CD4-positive, alpha-beta T cell treated with Interleukin-17A for 4 hours (primary cell): Measurements from ENCODE around the gene NUP98.
A peak's percentile ranks its signal among the peaks of the same experiment; 100 is the strongest.
"Not testable (repeated sequence)": the region's sequence is repeated elsewhere in the genome, so short reads cannot be mapped to it uniquely, and the experiment has no call there.

Experiments
- DNase-seq: peaks from one replicate; pipeline ENCODE4 v3.0.0-alpha.2; 2020; ENCODE audit warnings: mixed read lengths

NUP98 gene

DNA sequence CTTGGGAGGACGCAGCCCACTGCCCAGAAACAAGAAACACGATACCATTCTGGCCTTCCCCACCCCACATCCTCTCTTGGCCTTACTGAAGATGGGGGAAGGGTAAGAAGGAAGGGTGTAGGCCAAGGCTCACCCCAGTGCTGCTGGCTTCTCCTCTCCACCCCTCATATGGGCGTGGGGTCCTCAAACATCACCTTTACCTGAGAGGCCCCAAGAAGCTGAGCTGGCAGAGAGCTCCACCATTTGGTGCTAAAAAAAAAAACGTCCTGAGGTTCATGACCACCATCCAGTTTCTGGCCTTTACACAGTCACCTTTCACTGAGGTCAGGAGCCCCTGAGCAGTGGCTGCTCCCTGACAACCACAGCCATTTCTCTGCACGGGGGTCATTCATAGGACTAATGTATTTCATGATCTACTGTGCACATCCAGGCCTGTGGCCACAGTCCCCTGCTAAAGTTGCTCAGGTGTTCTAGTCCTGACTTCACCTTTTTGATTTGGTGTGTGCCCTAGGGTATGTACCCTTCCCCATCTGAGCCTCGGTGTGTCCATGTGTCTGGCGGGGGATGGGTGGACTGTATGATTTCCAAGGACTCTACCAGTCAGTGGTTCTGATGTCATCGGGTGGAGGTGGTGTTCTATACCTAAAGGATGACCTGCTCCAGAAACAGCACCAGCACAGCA lies 28.3 kb upstream of the NUP98 start:
- DNase-seq: peak; percentile 19

DNA sequence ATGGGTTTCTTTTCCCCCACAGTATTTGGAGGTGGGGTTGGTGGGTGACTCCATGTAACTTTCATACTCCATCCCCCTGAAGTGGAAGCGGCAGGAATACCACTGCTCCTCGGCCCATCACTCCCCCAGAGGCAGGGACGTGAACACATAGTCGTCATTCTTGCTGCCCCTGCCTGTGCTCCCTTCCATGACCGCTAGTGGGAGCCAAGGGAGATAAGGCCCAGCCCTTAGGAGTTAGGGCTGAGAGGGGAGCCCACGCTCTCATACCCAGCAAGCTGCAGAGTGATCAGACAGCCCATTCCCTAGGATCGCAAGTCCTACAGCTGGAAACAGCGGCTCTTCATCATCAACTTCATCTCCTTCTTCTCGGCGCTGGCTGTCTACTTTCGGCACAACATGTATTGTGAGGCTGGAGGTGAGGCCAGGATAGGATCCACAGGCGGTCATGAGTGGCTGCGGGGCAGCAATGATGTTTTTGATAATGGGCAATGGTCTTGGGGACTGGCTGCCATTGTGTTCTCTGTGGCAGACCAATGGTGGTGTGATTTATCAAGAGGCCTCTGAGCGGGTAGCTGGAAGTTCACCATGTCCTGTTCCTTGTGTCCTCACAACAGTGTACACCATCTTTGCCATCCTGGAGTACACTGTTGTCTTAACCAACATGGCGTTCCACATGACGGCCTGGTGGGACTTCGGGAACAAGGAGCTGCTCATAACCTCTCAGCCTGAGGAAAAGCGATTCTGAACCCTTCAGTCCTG lies 27.5 kb upstream of the NUP98 start:
- DNase-seq: peak; percentile 85

- DNase-seq: no peak
Measured at GRCh38 chr11:3823762-3824506, 26.6 kb upstream of the NUP98 start.

GRCh38 chr11:3823303-3823702 lies 25.9 kb upstream of the NUP98 start:
- DNase-seq: no peak

DNA sequence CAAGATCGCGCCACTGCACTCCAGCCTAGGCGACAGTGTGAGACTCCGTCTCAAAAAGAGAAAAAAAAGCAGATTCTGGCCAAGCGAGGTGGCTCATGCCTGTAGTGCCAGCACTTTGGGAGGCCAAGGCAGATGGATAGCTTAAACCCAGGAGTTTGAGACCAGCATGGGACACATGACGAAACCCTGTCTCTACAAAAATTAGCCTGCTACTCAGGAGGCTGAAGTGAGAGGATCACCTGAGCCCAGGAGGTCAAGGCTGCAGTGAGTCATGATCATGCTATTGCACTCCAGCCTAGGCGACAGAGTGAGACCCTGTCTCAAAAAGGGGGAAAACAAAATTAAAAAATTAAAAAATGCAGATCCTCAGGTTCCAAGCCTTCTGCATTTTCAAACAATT lies 25.0 kb upstream of the NUP98 start:
- no peak for DNase-seq

GRCh38 chr11:3820971-3821370 lies 23.6 kb upstream of the NUP98 start:
- no peak for DNase-seq

DNA sequence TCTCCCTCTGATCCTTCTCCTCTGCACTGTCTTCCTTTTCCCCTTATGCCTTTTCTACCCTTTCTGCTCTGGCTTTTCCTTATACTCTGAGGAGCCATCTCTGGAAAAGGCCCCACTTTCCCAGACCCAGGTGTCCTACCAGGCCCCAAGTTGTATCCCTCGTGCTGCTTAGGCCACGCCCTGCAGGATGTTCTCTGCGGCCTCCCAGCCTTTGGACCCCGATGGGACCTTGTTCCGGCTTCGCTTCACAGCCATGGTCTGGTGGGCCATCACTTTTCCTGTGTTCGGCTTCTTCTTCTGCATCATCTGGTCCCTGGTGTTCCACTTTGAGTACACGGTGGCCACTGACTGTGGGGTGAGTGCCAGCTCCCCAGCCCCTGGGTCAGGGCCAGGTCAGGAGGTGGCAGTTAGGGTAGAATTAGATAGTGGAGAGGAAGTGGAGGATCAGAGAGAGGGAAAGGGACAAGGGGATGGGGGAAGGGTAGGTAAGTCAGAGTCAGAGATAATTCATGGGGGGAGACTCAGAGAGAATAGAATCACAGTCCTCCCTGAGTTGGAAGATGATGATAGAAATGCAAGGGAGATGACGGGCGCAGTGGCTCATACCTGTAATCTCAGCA lies 19.9 kb upstream of the NUP98 start:
- no peak for DNase-seq

GRCh38 chr11:3816673-3817072 lies 19.3 kb upstream of the NUP98 start:
- no peak for DNase-seq

GRCh38 chr11:3815845-3816244 lies 18.5 kb upstream of the NUP98 start:
- no peak for DNase-seq

DNA sequence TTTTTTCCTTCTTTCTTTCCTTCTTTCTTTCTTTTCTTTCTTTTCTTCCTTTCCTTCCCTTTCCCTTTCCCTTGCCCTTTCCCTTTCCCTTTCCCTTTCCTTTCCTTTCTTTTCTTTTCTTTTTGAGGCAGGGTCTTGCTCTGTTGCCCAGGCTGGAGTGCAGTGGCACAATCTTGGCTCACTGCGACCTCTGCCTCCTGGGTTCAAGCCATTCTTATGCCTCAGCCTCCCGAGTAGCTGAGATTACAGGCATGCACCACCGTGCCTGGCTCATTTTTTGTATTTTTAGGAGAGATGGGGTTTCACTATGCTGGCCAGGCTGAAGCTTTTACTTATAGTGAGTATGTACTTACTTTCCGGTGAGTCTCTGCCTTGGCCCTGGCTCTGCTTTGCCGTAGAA lies 17.5 kb upstream of the NUP98 start:
- DNase-seq: not testable (repeated sequence)

GRCh38 chr11:3810951-3811350 lies 13.6 kb upstream of the NUP98 start:
- DNase-seq: no peak

- DNase-seq: no peak
Measured at GRCh38 chr11:3810446-3810845, 13.1 kb upstream of the NUP98 start.

- DNase-seq: no peak
Measured at GRCh38 chr11:3809624-3809928, 12.2 kb upstream of the NUP98 start.

DNA sequence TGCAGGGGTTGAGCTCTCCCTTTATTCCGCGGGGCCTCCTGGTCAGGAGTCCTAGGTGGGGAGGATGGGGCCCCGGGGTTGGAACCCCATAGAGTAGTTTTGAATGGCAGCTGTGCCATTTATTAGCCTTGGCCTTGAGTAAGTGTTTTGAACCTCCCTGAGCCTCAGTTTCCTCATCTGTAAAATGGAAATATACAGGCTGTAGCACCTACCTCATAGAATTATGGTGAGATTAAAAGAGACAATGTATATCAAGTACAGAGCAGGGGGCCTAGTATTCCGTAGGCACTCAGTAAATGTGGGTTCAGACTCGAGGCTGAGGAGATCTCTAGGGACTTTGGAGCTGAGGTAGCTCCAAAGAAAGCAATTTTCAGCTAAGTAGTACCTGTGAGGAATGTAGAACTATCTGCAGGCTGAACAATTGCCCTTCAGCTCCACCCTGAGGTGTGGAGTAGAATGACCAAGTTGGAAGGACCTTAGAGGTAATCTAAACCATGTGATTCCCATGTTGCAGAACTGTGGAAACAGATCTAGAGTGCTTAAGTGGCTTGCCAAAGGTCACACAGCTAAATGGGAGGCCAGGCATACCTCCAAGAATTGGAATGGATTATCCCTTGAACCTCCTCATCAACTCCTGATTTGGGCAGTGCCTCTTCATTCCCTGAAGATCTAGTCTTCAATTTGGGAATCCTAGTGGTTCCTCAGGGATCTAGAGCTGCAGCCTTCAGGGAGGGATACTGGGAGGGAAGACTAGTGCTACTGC lies 11.7 kb upstream of the NUP98 start:
- peak; percentile 57 for DNase-seq

- peak; percentile 77 for DNase-seq
Measured at GRCh38 chr11:3807909-3808860, 10.8 kb upstream of the NUP98 start, which contains the start of gene PGAP2. TSS of gene PGAP2 (plus strand) at chr11:3808560. CDS start at chr11:3811260, 2,700 bp downstream.

- no peak for DNase-seq
Measured at GRCh38 chr11:3803726-3804495, 6.6 kb upstream of the NUP98 start.

- no peak for DNase-seq
Measured at GRCh38 chr11:3802011-3802790, 4.8 kb upstream of the NUP98 start.

GRCh38 chr11:3799873-3800272 lies 2.5 kb upstream of the NUP98 start:
- no peak for DNase-seq

GRCh38 chr11:3799143-3799542 lies 1.8 kb upstream of the NUP98 start:
- DNase-seq: no peak

- DNase-seq: no peak
Measured at GRCh38 chr11:3796801-3797328, 489 bp downstream of the NUP98 start.
